ENCODE measurements around the gene PAX1. TPM values are rescaled to one million over a fixed set of nuclear protein-coding genes. Genes with fewer than 3 reads are reported as not detected.

The PAX1 gene
- polyA plus RNA-seq, 1 donor, result 1.9 TPM

DNA sequence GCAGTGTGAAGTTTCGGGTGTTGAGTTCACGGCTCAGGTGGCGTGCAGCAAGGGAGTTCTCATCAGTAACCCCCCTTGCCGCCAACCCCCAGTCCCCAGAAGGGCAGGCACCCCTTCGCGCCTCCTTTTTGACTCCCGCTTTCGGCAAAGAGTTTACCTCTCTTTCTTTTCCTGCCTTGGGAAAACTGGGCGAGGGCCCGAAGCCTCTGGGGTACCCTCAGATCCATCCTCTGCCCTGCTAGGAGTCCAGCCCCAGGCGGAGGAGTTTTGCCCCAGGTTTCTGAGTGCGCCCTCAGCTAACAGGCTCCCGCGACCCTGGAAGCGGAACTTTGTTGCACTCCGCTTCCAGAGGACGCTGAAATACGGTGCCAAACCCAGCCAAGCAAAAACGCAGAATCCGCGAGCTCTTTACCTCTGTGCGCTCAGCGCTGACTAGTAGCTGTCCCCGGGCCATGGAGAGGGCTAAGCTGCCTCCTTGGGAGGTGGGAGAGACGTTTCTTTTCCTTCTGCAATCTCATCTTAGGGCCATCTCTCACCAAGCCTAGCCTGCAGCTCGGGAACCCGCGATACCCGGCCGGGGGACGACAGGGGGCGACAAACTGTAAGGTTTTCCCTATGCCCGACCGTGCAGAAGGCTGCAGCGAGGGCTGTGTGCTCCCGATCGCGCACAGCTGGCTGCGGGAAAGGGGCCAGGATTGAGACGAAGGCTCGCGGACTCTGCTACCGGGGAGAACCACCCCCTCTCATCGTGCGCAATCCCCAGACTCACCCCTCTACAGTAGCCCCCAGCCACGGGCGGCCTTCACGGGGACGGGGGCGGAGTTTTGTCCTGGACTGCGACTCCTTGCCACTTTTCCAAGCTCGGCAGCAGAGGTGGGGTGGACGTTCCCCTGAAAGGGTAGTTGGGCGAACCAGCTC is 2.7 kb upstream of the PAX1 start:
- peak; percentile 40 for DNase-seq (ENCODE audit: low read depth)

DNA sequence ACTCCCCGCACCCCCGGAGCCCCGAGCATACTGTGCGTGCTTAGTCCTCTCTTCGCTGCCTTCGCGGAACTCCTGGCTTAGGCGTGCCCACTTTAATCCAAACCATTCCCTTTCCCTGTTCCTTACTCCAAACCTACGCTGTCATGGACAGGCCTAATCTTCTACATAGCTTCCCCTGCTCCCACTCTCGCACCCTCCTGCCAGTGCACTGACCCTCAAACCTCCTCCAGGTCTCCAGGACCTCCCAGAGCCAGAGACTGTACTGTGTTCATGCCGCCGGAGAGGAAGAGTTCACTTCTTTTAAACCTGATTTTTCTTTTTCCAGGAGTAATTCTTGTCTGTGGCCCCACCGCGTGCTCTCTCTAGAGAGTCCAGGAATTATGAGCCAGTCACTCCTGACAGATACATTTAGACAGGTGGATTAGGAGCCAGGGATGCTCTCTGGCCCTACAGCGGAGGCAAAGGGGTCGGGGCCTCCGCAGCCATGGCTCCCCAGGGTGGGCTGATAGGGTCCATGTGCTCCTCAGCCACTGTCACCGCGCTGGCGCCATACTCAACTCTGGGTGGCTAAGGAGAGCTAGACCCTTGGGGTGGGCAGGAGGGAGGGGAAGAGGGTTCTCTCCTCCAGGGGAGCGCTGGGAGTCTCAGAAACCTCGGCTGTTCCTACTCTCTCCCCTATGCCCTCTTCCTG is 1.6 kb upstream of the PAX1 start:
- DNase-seq (ENCODE audit: low read depth), result no peak

DNA sequence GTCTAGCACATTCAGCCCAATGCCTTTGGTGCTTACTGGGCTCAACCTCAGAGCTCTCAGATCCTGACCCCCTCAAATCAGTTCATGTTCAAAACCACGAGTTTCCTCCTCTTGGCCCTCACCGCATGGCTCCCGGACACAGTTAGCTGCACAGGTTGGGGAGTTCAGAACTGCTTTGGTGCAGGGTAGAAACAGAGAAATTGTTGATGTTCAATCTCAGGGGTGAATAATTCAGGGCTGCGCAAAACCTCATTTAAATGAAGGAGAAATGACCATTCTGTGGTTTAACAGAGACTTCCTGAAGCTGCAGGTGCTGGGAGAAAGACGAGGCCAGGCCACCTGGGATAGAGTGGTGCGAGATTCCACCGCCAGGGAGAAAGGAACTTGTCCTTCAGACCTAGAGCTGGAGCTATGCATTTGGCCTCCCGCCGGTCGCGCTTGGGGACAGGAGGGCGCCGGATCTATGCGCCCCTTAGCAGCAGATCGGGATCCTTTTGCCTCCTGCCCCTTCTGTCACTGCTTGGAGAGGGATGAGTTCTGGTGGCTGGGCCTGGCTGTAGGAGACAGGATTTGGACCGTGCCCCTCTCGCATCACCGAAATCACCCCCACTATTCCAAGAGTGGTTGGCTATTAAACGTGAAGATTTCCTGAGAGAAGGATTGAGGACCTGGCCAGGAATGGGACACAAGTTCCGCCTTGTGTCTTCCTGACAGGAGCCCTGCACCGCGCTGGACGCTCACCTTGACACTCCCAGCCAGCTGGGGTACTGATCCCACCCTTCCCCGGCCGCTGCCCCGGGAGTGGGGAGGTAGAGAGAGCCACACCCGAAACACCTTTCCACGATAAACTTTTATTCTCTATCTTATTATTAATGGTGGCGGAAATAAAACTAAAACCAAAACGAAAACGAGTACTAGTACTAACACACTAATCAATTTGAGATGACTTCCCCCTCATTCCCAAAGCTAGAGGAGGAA is 767 bp upstream of the PAX1 start:
- DNase-seq (ENCODE audit: low read depth), result no peak

DNA sequence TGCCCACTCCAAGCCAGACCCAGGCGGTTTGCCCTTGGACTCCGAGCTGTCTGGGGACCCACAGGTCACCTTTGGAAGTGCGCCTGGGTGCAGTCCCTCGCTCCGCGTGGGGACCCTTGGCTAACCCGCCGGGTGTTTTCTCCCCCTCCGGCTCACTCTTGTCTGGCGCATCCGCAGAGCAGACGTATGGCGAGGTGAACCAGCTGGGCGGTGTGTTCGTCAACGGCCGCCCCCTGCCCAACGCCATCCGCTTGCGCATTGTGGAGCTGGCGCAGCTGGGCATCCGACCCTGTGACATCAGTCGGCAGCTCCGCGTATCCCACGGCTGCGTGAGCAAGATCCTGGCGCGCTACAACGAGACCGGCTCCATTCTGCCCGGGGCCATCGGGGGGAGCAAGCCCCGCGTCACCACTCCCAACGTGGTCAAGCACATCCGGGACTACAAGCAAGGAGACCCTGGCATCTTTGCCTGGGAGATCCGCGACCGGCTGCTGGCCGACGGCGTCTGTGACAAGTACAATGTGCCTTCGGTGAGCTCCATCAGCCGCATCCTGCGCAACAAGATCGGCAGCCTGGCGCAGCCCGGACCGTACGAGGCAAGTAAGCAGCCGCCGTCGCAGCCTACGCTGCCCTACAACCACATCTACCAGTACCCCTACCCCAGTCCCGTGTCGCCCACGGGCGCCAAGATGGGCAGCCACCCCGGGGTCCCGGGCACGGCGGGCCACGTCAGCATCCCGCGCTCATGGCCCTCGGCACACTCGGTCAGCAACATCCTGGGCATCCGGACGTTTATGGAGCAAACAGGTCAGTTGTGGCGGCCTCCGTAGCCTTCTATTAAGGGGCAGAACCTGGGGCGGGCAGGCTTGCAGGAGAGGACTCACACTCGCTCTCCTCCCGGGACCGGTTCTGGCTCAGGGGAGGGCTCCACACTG is 1.1 kb downstream of the PAX1 start:
- no peak for DNase-seq (ENCODE audit: low read depth)

DNA sequence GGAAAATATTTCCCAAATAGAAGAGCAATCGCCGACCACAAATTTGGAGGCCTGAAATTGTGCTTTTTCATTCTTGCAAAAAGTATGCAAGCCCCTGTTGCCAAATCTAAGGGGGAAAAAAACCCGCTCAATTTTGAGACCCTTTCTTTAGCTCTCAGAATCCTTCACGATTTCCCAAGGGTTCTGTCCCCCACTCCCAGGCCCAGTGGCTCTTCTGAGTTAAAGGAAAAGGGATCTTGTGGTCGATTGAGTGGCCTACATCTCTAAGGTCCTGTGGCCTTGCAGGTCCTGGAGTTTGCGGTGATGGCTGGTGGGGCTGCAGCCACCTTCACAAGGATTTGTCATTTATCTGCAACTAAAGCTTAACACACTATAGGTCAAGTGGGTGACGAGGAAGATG is 1.8 kb downstream of the PAX1 start:
- DNase-seq (ENCODE audit: low read depth), result no peak

DNA sequence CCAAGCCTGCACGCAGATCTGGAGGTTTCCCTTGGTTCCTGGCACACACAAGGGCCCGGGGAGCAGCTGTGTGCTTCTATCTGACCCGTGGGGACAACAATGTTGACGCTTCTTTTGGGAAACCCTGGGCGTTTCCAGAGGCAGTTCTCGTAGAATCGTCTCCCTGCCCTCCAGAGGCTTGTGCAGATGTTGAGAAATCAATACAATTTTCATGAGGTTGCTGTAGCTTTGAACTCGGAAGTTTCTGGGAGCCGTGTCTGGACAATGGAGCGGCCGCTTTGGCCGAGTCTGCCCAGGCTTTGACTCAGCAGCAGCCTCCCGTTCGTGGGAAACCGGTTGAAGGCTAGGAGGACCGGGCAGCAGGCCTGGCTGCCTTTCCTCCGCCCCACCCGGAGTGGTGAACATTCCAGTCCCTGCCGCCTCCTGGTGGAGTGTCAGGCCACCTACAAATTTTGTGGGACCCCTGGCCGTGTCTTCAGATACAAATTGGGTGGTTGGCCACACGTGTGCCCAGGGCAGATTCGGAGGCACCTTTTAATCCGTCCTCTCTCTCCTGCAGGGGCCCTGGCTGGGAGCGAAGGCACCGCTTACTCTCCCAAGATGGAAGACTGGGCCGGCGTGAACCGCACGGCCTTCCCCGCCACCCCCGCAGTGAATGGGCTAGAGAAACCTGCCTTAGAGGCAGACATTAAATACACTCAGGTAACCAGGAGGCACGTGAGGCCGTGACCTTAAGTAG is 2.7 kb downstream of the PAX1 start:
- DNase-seq (ENCODE audit: low read depth), result no peak

DNA sequence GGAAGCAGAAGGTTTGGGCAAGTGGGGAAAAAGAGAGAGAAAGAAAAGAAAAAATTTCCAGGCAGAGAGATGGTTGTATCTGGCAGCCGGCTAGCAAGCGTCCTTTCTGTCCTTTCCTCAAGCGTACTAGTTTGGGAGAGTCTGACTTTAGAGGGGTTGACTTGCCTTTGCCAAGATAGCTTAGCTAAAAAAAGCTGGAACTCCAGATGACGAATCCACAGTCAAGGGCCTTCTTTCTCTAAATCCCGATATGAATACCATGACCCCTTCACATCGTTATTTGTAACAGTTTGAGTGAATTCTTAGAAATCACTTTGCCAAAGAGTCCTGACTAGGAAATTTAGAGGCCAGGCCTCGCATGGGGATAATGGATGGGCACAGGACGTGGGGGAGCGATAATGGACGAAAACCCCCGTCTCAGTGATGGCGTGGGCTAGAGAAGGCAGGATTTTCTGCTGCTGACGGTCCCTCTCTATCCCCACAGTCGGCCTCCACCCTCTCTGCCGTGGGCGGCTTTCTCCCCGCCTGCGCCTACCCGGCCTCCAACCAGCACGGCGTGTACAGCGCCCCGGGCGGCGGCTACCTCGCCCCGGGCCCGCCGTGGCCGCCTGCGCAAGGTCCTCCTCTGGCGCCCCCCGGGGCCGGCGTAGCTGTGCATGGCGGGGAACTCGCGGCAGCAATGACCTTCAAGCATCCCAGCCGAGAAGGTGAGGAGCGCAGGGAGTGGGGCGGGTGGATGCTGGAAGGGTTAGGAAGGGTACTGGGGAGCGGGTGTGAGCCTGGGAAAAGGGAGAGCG is 3.5 kb downstream of the PAX1 start:
- DNase-seq (ENCODE audit: low read depth), result no peak

DNA sequence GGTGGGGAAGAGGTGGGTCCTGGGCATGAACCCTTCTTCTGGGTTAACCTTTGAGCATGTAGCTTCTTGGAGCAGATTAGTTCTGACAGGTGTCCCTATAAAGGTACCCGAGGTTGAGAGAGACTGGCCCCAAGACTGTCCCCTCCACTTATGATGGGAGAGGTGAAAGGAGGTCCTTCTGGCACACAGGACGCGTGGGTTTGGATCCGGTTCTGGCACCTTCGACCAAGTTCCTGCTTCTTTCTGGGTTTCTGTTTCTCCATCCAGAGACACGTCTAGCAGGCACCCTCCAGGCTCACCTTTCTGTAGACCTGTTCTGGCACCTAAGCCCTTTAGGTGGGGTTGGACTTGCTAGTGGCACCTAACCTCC is 4.1 kb downstream of the PAX1 start:
- DNase-seq (ENCODE audit: low read depth), result no peak

DNA sequence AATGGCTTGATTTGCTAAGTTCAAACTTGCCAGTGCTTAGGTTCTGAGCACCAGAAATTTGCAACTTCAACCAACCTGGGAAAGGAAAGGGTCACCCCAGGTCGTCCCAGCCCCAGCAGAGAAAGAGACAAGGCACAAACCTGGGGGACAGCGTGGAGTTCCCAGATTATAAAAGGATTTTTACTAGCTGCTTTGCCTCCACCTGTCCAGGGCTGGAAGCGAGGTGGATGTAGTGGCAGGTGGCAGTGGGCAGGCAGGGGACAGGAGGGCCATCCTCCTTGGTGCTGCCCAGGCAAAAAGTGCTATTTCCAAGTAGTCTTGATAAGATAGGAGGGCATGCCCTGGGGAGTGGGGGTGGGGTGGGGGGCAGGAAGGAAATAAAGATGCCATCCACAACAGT is 4.9 kb downstream of the PAX1 start:
- no peak for DNase-seq (ENCODE audit: low read depth)

DNA sequence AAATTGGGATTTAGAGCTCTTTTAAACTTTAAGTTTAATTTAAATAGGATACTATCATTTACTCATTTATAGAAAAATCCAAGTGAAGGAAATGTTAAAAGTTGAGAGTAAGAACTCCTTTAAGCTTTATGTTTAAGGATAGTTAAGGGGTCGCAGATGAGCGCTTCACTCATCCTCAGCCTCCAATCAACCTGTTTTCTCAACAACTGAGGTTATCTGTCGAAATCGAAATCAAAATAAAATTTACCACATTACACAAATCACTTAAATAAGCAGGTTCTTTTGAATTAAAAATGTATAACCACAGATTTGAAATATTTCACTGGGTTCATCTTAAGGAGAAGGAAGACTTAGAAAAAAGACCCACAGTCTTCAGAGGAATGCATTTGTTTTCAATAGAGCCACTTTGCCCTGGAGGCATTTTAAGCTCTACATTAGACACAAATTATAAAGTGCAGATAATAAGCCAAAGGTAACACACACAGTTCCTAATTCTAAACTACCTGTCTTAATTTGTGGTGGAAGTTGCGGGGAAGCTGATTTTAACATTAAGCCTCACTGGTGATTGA is 5.5 kb downstream of the PAX1 start:
- DNase-seq (ENCODE audit: low read depth), result no peak

DNA sequence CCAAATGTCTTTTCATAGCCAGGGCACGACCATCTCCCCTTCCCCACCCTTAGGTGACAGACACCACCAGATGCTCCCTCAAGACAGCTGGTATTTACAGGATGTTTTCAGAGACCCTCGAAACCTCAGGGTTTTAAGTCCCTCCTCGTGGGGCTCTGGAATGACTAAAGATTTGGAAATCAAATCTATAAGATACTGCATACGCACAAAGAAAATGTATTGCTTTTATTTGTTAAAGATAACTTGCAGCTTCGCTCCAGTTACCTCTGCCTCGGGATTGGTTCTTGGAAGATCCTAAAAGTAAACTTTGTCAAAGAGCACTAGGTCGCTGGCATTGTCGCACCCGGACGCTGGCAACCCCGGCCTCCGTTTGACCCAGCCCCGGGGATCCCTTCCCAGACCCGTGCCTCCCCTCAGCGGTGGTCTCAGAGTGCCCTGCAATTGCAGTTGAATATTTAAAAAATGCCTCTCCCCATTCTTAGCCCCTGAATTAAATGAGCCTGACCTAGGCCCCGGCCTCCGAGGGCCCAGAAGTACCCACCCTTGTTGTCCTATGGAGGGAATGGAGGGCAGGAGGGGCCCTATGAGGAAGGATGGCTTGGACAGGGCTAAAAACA is 7.1 kb downstream of the PAX1 start:
- no peak for DNase-seq (ENCODE audit: low read depth)

DNA sequence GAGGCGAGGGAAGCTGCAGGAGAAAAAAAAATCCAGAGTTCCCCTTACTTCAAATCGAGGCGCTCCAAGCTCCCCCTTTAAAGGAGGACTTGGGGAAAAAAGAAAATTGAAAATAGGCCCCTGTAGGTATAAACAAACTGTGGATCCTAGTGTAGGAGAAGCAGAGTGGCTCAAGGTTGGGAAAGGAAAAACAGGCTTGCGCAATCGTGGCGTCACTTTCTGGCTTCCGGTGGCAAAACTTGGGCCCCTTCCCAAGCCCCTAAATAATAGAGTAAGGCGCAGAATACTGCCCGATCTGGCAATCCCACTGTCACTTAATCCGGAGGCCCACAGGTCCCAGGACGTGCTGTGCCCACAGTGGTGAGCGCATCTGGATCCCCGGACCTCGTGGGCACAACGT is 8.0 kb downstream of the PAX1 start:
- DNase-seq (ENCODE audit: low read depth), result no peak

DNA sequence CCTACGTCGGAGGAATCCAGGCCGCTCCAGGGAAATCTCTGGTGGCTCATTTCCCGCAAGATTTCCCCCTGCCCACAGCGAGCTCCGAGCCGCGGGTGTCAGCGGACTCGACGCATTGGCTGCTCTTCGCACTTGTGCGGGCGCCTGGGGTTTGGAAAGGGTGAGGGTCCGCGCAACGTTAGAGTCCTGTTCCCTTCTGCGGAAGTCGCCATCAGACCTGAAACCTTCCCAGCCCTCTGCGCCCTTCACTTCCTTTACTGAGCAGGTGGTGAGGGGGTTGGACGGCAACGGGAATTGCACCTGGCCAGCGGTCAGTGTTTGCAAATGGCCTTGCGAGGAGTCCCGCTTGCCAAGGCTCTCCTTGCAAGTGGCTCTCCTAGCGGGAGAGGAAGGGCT is 8.4 kb downstream of the PAX1 start:
- DNase-seq (ENCODE audit: low read depth), result no peak

DNA sequence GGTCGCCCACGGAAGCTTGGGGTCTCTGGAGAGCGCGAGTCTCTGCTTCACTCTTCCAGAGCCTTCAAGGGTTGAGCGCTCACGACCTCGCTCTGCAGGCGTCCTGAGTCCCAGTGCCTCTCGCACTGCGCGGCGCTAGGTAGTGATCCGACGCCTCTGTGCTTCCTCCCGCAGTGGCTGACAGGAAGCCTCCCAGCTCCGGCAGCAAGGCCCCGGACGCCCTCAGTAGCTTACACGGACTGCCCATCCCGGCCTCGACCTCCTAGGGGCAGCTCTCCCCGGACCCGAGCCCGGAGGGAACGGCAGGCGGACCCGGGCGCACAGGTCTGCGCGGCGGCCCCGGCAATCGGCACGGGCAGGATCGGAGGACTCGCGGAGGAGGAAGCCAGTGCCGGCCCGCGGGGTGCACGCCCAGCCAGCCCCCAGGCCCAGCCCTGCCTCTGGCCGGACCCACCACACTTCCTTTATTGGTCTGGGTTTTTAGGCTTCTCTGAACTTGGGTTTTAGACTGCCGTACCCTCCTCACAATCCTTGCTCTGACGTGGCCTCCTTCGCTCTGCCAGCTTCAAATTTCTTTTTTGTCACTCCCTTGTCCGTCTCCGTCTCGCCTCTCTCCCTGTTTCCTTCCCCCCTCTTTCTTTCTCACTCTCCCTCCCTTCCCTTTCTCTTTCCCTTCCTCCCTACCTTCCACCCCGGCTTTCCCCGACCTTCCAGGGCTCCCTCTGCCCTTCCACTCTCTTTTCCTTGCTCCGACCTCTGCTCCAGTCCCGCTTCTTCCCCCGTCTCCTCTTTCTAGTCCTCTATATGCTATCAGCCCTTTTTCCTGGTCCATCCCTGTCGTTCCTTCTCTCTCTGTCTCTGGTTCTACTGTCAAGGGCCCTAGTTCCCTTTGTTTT is 9.1 kb downstream of the PAX1 start:
- no peak for DNase-seq (ENCODE audit: low read depth)

DNA sequence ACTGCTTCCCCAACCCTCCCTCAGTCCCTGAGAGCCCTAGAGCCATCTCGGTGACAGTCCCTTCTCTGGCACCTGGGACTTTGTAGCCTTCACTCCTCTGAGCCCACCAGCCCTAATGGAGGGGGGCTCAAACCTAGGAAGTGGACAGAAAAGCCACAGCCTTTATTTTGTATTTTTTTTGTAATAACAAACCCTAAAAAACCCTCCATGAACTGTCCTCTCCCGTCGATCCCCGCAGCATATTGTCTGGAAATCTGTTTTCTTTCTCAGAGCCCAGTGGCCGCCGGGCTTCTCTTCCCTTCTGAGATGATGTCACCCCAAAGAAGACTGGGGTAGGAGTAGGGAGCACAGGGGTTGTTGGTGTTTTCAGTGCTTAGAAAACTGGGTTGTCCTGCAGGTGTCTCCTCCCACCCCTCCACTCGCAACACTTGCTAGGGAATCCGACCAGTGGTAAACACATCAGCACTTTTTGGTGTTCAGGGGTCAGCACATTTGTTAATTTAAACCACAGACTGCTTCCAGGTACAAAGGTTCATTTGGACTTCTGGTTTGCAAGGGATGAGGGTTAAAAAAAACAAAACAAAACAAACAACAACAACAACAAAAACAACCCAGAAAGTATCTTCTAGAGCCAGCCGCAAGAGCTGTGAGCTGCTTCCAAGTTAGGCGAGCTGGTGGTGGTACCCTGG is 9.9 kb downstream of the PAX1 start:
- DNase-seq (ENCODE audit: low read depth), result no peak

DNA sequence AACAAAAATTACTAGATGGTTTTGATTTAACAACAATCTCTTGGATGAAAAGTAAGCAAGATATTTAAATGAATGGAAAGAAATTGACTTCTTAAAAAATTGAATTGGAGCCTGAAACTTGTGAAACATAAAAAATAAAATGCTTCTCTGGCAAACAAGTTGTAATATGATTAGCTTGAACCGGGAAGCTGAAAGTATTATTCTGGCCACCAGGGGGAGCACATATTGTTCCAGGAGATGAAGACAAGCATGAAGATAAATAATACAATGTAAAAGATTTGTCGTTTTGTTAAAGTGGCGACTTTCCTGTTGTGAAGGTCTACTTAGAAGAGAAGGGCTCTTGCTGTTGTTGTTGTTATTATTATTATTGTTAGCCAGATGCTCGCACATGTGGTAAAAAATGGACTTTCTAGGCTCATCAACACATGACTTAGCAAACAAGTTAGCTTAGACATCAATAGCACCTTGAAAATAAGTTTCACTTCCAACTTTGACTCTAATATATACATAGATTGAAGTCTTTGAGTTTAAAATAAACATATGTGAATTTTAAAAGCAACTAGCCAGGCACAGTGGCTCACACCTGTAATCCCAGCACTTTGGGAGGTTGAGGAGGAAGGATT is 14.2 kb downstream of the PAX1 start:
- DNase-seq (ENCODE audit: low read depth), result peak; percentile 53

Data from forelimb muscle (tissue), 1 donor.